ENCODE results near the gene S1PR2. TPM values are rescaled to one million over a fixed set of nuclear protein-coding genes. Genes with fewer than 3 reads are reported as not detected.

Gene S1PR2
- total and polyA plus RNA-seq, 2 donors (not counting 3 experiments of a cell fraction or from before 2014, with no cell fraction given), result 0.70 to 1.0 TPM

DNA sequence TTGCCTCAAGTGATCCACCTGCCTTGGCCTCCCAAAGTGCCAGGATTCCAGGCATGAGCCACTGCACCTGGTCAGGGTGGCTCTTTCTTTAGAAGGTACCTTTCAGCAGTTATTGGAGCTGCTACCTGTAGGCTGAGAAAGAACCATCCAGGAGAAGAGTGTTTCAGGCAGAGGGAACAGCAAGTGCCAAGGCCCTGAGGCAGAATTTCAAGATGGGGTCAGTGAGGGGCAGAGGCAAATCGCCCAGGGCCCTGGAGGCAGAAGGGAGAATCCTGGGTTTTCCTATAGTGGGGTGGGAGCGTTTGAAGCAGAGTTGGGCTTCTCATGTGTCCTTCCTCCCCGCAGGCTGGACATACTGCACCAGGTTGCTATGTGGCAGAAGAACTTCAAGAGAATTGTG lies 23.1 kb upstream of the S1PR2 start:
- intact Hi-C loops (cut with micrococcal nuclease), result loop anchor here (5.0 kb wide), 1 partner anchor 78 kb away; the partner anchor contains the start of gene RAVER1
- CTCF ChIA-PET, result interaction anchor here (10.0 kb wide), 1 partner anchor 135 kb away, joined by 606 read pairs; no protein-coding TSS in a partner anchor

More for the DNA sequence above, 23.1 kb upstream of the S1PR2 start:
- dilution Hi-C loops (cut with MboI; ENCODE audit: extremely low pct_ligation_motif_present, low sequenced_read_pairs), result no loop called here
- Histone ChIP-seq H3K4me3 (replicated peaks in 1 of 3; ENCODE audit: insufficient read depth in 1 of 3, low read depth in 1 of 3, low read length in 3 of 3) (no peak overlapping the region), H3K9ac (replicated peaks; ENCODE audit: extremely low read depth, insufficient read depth, low read length) (no peak overlapping the region), H4K20me1 (replicated peaks; ENCODE audit: control insufficient read depth, extremely low read depth, insufficient read depth, low read length) (no peaks in the 10 kb centered on the region), H3K27me3 (ENCODE audit: control insufficient read depth in 2 of 2, insufficient read depth in 2 of 2, low read length in 2 of 2) (no peaks in the 10 kb centered on the region), H3K27ac (ENCODE audit: insufficient read depth, low read depth, low read length) (no peak overlapping the region), H3K4me2 (ENCODE audit: insufficient read depth, low read length) (no peak overlapping the region), H3K79me2 (ENCODE audit: control insufficient read depth, insufficient read depth, low read length) (peaks cover 19% of the 10 kb centered on the region), H2AFZ (ENCODE audit: low read depth, low read length) (no peak overlapping the region), H3K36me3 (ENCODE audit: control insufficient read depth in 2 of 2, extremely low read depth in 1 of 2, insufficient read depth in 2 of 2, low read length in 2 of 2) (peaks cover 6 to 18% of the 10 kb centered on the region in 2 experiments), H3K4me1 (ENCODE audit: control insufficient read depth, extremely low read depth, insufficient read depth, low read length) (peaks cover 8% of the 10 kb centered on the region), H3K9me3 (replicated peaks; ENCODE audit: control insufficient read depth, insufficient read depth, low read length) (no peaks in the 10 kb centered on the region), H3K9me1 (replicated peaks; ENCODE audit: control insufficient read depth, extremely low read depth, insufficient read depth, low read length) (no peaks in the 10 kb centered on the region)
- POLR2A ChIA-PET, result no interaction called here
- no TSS peak for BruUV-seq (replicated peaks)
- TF ChIP-seq FOS (IDR thresholded peaks at IDR 0.05; ENCODE audit: borderline replicate concordance, insufficient read depth, low read length) (no peak), POLR2AphosphoS5 (IDR thresholded peaks at IDR 0.05; ENCODE audit: insufficient read depth, low read depth, low read length) (no peak), GATA2 (IDR thresholded peaks at IDR 0.05; ENCODE audit: insufficient read depth, insufficient read length, low read depth, low read length) (no peak), MYC (IDR thresholded peaks at IDR 0.05; ENCODE audit: low read depth, low read length) (no peak), JUN (IDR thresholded peaks at IDR 0.05; ENCODE audit: borderline replicate concordance, insufficient read depth, insufficient read length, low read depth) (no peak), POLR2A (IDR thresholded peaks at IDR 0.05; ENCODE audit: low read depth, low read length) (no peak), EZH2 (IDR thresholded peaks at IDR 0.05; ENCODE audit: borderline replicate concordance, low read depth, low read length, severe bottlenecking) (no peak)
- TF ChIP-seq, protein P1, sequence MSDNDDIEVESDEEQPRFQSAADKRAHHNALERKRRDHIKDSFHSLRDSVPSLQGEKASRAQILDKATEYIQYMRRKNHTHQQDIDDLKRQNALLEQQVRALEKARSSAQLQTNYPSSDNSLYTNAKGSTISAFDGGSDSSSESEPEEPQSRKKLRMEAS (IDR thresholded peaks at IDR 0.05; ENCODE audit: insufficient read depth, insufficient read length), result no peak
- TF ChIP-seq, protein P2, sequence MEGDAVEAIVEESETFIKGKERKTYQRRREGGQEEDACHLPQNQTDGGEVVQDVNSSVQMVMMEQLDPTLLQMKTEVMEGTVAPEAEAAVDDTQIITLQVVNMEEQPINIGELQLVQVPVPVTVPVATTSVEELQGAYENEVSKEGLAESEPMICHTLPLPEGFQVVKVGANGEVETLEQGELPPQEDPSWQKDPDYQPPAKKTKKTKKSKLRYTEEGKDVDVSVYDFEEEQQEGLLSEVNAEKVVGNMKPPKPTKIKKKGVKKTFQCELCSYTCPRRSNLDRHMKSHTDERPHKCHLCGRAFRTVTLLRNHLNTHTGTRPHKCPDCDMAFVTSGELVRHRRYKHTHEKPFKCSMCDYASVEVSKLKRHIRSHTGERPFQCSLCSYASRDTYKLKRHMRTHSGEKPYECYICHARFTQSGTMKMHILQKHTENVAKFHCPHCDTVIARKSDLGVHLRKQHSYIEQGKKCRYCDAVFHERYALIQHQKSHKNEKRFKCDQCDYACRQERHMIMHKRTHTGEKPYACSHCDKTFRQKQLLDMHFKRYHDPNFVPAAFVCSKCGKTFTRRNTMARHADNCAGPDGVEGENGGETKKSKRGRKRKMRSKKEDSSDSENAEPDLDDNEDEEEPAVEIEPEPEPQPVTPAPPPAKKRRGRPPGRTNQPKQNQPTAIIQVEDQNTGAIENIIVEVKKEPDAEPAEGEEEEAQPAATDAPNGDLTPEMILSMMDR (IDR thresholded peaks at IDR 0.05; ENCODE audit: extremely low read depth in 1 of 2, insufficient read depth in 1 of 2, low read depth in 1 of 2, low read length in 2 of 2), result no peak
- FAIRE-seq (no peak), DNase-seq (ENCODE audit: low read depth, low spot score) (no peak)
